GM18511 (cell line): ENCODE measurements around the gene NAT14.

Source experiments
- ATAC-seq: cut with Tn5 transposase; IDR thresholded peaks from one replicate; pipeline ENCODE4 v1.9.1; 2021; ENCODE audit warnings: mild to moderate bottlenecking, moderate library complexity; ENCODE audit not compliant: unreplicated experiment

Gene NAT14

DNA sequence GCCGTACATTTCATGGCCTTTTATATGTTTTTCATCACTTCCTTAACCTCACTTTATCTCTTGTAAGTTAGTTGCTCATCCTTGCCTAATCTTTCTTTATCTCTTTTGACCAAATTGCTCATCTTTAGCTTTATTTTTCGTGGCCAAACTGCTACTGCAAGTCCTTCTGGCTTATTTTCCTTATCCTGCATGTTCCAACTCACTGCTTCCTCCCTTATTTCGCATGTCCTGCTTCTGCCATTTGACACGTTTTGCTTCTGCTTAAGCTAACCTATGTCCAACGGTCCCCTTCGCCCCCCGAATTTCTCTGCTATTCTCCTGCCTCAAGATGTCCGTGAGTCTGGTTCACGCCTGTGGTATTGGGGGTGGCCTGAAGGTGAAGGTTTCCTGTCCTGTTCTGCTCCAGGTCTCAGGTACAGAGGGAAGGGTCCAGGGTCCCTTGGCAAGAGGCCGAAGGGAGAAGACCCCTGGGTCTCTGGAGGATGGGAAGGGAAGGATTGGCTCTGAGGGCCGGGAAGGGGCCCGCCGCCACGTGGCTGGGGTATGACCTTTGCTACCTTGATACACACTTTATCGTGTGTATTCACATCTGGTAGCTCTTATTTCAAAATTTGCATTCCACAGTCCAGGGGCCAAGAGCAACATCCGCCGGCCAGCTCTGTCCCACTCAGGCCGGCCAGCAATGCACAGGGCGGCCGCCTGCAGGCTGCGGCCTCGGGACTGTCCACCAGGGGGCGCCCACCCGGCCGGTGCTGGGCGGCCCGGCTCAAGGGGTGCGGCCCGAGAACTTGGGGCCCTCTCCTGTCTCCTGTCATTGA, 17.5 kb upstream of the NAT14 start:
- no peak for ATAC-seq

- no peak for ATAC-seq
Observed at GRCh38 chr19:55468054-55468393, 17.0 kb upstream of the NAT14 start.

GRCh38 chr19:55471266-55471665, 13.7 kb upstream of the NAT14 start:
- no peak for ATAC-seq

- no peak for ATAC-seq
Observed at GRCh38 chr19:55472463-55472862, 12.5 kb upstream of the NAT14 start.

DNA sequence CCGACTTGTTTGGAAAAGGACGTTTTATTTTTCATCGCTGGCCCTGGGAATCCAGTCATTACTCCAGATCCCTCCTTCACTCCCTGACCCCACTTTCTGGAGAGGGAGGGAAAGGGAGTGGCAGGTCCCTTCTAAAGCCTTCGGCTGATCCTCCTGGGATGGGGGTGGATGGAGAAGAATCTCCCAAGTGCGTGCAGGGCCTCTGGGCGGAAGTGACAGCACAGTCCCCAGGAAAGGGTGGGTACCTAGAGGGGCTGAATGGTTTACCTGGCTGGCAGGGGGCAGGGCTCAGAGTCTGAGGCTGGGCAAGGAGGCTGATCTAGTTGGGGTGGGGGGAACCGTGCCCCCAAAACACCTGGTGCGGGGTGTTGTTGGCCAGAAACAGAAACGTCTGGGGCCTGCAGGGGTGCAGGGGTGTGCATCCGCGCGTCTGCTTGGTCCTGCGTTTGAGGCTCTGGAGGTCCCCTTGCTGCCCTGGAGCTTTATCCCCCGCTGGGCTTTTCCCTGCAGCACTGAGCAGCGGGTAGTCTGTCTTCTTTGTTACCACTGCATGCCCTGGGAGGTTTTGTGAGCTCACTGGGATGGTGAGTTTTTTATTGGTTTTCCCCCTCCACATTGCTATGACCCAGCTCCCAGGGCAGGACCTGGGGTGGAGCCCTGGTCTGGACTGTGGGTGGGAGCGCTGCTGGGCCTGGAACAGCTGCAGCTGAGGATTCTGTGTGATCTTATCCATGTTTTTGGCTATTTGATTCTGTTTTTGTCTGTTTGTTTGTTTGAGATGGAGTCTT, 11.6 kb upstream of the NAT14 start:
- no peak for ATAC-seq

GRCh38 chr19:55474269-55475265, 10.4 kb upstream of the NAT14 start:
- no peak for ATAC-seq

DNA sequence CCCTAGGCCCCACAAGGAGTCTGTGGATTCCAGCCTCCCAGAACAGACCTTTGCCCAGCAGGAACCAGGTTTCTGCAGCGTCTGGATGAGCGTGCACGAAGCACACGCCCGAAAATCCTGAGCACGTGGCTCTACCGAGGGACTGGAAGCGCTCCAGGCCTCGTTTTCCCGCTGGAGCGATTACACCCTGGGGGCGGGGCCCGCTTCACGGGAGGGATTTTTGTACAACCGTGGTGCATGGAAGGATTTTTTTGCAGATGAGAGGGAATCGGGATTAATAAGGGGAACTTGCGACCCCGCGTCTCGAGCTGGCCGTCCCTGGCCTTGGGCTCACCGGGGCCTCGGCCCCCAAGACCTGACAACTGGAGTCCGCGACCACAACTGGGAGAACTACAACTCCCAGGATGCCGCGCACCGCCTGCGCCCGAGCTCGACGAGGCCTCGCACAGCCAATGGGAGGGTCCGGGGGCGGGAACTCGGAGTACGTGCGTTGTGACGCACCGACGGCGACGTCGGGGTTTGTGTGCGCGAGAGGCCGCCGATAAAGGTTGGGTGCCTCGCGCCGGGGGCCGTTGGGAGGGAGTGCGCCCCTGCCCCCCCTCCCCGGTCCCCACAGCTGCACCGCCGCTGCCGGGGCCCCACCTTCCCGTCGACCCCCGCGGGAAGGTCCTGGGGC, 8.8 kb upstream of the NAT14 start, which contains the start of gene ZNF628:
ZNF628 (plus strand) TSS at position 518 of the 676 bp plus-strand sequence. CDS start 3,294 bp downstream, outside the sequence.
- peak; percentile 94 for ATAC-seq

- no peak for ATAC-seq
Observed at GRCh38 chr19:55477905-55478304, 7.1 kb upstream of the NAT14 start.

GRCh38 chr19:55478364-55478763, 6.6 kb upstream of the NAT14 start:
- no peak for ATAC-seq

- no peak for ATAC-seq
Observed at GRCh38 chr19:55479045-55479444, 5.9 kb upstream of the NAT14 start.

GRCh38 chr19:55479451-55480230, 5.3 kb upstream of the NAT14 start:
- ATAC-seq = no peak

- ATAC-seq = no peak
Observed at GRCh38 chr19:55481148-55481793, 3.7 kb upstream of the NAT14 start.

DNA sequence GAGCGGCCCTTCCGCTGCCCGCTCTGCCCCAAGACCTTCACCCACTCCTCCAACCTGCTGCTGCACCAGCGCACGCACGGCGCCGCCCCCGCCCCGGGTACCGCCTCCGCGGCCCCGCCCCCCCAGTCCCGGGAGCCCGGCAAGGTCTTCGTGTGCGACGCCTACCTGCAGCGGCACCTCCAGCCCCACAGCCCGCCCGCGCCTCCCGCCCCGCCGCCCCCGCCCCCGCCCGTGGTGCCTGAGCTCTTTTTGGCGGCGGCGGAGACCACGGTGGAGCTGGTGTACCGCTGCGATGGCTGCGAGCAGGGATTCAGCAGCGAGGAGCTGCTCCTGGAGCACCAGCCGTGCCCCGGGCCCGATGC, 3.2 kb upstream of the NAT14 start:
- ATAC-seq = no peak

DNA sequence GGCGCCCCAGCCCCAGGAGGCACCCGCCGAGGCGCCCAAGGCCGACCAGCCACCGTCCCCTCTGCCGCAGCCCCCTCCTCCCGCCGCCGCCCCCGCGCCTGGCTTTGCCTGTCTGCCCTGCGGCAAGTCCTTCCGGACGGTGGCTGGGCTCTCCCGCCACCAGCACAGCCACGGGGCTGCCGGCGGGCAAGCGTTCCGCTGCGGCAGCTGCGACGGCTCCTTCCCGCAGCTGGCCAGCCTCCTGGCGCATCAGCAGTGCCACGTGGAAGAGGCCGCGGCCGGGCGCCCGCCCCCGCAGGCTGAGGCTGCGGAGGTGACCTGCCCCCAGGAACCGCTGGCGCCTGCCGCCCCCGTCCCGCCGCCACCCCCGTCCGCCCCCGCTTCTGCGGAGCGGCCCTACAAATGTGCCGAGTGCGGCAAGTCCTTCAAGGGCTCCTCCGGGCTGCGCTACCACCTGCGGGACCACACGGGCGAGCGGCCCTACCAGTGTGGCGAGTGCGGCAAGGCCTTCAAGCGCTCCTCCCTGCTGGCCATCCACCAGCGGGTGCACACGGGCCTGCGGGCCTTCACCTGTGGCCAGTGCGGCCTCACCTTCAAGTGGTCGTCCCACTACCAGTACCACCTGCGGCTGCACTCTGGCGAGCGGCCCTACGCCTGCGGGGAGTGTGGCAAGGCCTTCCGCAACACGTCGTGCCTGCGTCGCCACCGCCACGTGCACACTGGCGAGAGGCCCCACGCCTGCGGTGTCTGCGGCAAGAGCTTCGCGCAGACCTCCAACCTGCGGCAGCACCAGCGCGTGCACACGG, 2.6 kb upstream of the NAT14 start:
- ATAC-seq = no peak

GRCh38 chr19:55482967-55483705, 1.9 kb upstream of the NAT14 start:
- ATAC-seq = no peak

GRCh38 chr19:55483706-55484592, 1.0 kb upstream of the NAT14 start:
- no peak for ATAC-seq
